Fibroblast of lung (primary cell): Measurements from ENCODE around the gene TNNI3K.

Experiments
- EZH2 ChIP-seq: IDR thresholded peaks from 2 replicates; pipeline ENCODE4 v1.5.1; 2012; ENCODE audit warnings: low read length, control low read depth, mild to moderate bottlenecking; ENCODE audit errors: missing control alignments
- TF ChIP-seq, protein P1 (sequence below), 2 donors: IDR thresholded peaks in 1 of 2; conservative IDR thresholded peaks in 1 of 2; 1 replicate in 1 of 2; 2 replicates in 1 of 2; pipeline ENCODE4 v1.5.1; 2011 to 2012; ENCODE audit warnings: low read length in 2 of 2, control low read depth in 1 of 2, inconsistent platforms in 1 of 2, low read depth in 1 of 2, mild to moderate bottlenecking in 1 of 2

- TF ChIP-seq, protein P1, sequence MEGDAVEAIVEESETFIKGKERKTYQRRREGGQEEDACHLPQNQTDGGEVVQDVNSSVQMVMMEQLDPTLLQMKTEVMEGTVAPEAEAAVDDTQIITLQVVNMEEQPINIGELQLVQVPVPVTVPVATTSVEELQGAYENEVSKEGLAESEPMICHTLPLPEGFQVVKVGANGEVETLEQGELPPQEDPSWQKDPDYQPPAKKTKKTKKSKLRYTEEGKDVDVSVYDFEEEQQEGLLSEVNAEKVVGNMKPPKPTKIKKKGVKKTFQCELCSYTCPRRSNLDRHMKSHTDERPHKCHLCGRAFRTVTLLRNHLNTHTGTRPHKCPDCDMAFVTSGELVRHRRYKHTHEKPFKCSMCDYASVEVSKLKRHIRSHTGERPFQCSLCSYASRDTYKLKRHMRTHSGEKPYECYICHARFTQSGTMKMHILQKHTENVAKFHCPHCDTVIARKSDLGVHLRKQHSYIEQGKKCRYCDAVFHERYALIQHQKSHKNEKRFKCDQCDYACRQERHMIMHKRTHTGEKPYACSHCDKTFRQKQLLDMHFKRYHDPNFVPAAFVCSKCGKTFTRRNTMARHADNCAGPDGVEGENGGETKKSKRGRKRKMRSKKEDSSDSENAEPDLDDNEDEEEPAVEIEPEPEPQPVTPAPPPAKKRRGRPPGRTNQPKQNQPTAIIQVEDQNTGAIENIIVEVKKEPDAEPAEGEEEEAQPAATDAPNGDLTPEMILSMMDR (conservative IDR thresholded peaks at IDR 0.05 in 1 of 2, IDR thresholded peaks at IDR 0.05 in 1 of 2; ENCODE audit: low read depth in 1 of 2, low read length in 2 of 2): no peak
- no peak for TF ChIP-seq EZH2
Observed at GRCh38 chr1:74235153-74235552, at the start of gene TNNI3K.
